GM13977 (cell line): ENCODE data around the gene IFT27.

Experiments used
- DNase-seq: peaks from one replicate; pipeline ENCODE4 v3.0.0; 2012; ENCODE audit warnings: low spot score
- CTCF ChIP-seq: IDR thresholded peaks from 2 replicates; pipeline ENCODE4 v1.5.1; 2012; ENCODE audit warnings: mild to moderate bottlenecking, control low read depth; ENCODE audit not compliant: insufficient read depth; ENCODE audit errors: extremely low read depth, missing control alignments
- in situ Hi-C: fragments of 300-500 bp; cut with MboI; formaldehyde crosslinking; loops from one replicate; pipeline ENCODE4 v1.12.0; 2022; ENCODE audit warnings: low sequenced_read_pairs, low pct_unique_long_range_greater_than_20kb, mixed read lengths, inconsistent platforms; ENCODE audit not compliant: unreplicated experiment

The IFT27 gene

GRCh38 chr22:36817525-36817848 lies 41.6 kb upstream of the IFT27 start:
- TF ChIP-seq CTCF, result no peak
- in situ Hi-C loops, result no loop called here
- DNase-seq, result no peak

GRCh38 chr22:36816636-36817524 lies 41.0 kb upstream of the IFT27 start, which contains the start of gene PVALB:
Gene PVALB, minus strand, starts transcription at chr22:36817035. Its CDS starts 30 bp downstream, at chr22:36817005.
- in situ Hi-C loops, result no loop called here
- no peak for TF ChIP-seq CTCF
- DNase-seq, result peak; percentile 49

GRCh38 chr22:36816339-36816635 lies 40.4 kb upstream of the IFT27 start:
- no peak for DNase-seq
- in situ Hi-C loops, result no loop called here
- TF ChIP-seq CTCF, result no peak

DNA sequence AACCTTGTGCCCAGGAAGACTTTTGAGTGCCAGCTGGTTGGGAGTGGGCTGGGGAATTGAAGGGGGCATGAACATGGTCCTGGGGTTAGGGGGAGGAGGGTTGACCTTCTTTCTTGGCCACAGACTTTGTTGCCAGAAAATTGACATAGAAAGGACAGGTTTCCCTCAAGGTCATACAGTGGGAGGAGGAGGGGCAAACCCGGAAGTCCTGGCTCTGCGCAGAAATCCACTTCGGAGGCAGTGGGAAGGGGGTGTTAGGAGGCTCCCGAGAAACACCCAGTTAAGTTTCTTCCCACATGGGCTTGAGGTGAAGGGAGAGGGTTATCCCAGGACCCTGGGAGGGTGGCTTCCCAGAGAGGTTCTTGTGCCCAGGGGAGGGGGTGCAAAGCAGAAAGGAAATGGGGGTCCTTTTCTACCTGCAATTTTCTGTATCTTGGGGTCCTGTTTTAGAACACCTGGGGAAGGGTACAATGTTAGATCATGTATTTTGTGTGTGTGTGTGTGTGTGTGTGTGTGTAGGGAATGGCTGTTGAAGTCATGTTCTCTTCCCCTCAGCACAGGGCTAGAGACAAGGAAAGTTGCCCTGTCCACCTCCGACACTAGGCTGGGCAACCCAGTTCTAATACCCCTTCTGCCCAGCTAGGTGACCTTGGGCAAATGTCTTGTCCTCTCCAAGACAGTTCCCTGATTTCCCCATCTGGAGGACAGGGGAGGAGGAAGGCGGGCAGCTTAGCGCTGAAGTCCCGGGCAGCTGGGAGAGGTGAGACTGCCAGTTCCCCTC lies 39.8 kb upstream of the IFT27 start:
- in situ Hi-C loops, result no loop called here
- DNase-seq, result no peak
- TF ChIP-seq CTCF, result no peak

- TF ChIP-seq CTCF, result no peak
- no peak for DNase-seq
- in situ Hi-C loops, result no loop called here
Observed at GRCh38 chr22:36814801-36815200, 38.9 kb upstream of the IFT27 start.

DNA sequence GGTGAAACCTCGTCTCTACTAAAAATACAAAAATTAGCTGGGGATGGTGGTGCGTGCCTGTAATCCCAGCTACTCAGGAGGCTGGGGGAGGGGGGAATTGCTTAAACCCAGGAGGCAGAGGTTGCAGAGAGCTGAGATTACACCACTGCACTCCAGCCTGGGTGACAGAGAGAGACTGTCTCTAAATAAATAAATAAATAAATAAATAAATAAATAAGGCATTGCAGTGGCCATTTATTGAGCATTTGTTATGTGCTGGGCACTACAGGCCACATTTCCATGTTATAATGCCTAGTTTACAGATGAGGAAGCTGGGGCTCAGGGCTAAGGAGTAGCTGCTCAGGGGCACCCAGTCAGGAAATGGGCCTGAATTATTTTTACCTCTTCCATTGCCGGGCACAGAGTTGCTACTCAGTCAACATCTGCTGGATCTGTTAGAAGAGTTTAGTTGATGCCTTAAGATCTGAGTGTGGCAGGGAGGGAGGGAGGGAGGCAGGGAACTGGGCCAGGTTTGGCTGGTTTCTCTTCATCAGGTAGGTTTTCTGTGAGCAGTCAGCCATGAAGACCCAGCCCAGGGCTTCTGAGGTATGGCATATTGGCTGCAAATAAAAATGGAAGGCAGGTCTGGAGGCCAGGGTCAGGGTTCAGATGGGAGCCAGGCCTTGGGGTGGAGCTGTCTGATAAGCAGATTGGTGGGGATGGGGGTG lies 35.3 kb upstream of the IFT27 start:
- no peak for TF ChIP-seq CTCF
- no peak for DNase-seq
- in situ Hi-C loops, result no loop called here
